Liver (tissue), 3 donors: Measurements from ENCODE around the gene CXCR4.

Experiments used
- ATF3 ChIP-seq: IDR thresholded peaks from 2 replicates; pipeline ENCODE4 v1.6.1; 2016; ENCODE audit warnings: antibody characterized with exemption
- CTCF ChIP-seq: fragments of 150-350 bp; IDR thresholded peaks from 2 replicates; pipeline ENCODE4 v1.5.1; 2017; ENCODE audit warnings: improper control_type of control experiment, low read depth, low read length; ENCODE audit not compliant: missing input control
- FOXA1 ChIP-seq: IDR thresholded peaks from 2 replicates; pipeline ENCODE4 v1.6.1; 2016; ENCODE audit warnings: antibody characterized with exemption
- GABPA ChIP-seq, 2 donors: IDR thresholded peaks in 1 of 2; conservative IDR thresholded peaks in 1 of 2; 2 replicates each; pipeline ENCODE4 v1.6.1; 2016; ENCODE audit warnings: antibody characterized with exemption in 2 of 2, mild to moderate bottlenecking in 1 of 2, moderate library complexity in 1 of 2
- JUND ChIP-seq, 2 donors: IDR thresholded peaks; 2 replicates each; pipeline ENCODE4 v1.6.1; 2016; ENCODE audit warnings: antibody characterized with exemption in 2 of 2
- MAX ChIP-seq: IDR thresholded peaks from 2 replicates; pipeline ENCODE4 v1.6.1; 2016; ENCODE audit warnings: antibody characterized with exemption
- RAD21 ChIP-seq, 2 donors: IDR thresholded peaks; 2 replicates each; pipeline ENCODE4 v1.6.1; 2016; ENCODE audit warnings: antibody characterized with exemption in 2 of 2, mild to moderate bottlenecking in 2 of 2
- SP1 ChIP-seq: IDR thresholded peaks from 2 replicates; pipeline ENCODE4 v1.6.1; 2018; ENCODE audit warnings: antibody characterized with exemption, mild to moderate bottlenecking
- TAF1 ChIP-seq: conservative IDR thresholded peaks from 2 replicates; pipeline ENCODE4 v1.6.1; 2016; ENCODE audit warnings: antibody characterized with exemption, mild to moderate bottlenecking
- YY1 ChIP-seq: IDR thresholded peaks from 2 replicates; pipeline ENCODE4 v1.6.1; 2016; ENCODE audit warnings: antibody characterized with exemption, mild to moderate bottlenecking
- donor health status: healthy.
- donor health status: healthy.

DNA sequence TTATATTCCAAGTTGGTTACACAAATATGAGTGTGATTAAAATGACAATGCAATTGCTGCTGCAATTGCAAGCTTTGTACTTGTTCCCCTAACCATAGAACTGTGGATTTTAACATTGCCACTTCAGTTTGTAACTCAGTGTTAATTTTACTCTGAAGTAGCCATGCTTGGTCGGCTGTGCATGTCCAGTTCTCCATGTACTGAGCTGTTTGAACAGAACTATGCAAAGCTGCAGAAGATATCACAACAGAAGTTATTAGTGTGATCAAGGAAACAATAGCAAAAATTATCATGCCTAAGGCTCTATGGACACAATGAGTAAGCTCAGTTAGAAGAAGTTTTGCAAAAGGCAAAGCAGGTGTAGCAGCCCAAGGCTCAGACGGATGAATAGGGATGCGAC is 45.3 kb downstream of the CXCR4 start:
- TF ChIP-seq RAD21 (IDR thresholded peaks at IDR 0.05) (no peak), ATF3 (no peak), FOXA1 (no peak), MAX (no peak), CTCF (no peak), GABPA (IDR thresholded peaks at IDR 0.05 in 1 of 2, conservative IDR thresholded peaks at IDR 0.05 in 1 of 2) (no peak), JUND (IDR thresholded peaks at IDR 0.05) (no peak), TAF1 (no peak), SP1 (no peak), YY1 (no peak)
